ENCODE data around the gene KLHL33. TPM values are rescaled to one million over a fixed set of nuclear protein-coding genes. Genes with fewer than 3 reads are reported as not detected.
"Not testable (repeated sequence)": the region's sequence is repeated elsewhere in the genome, so short reads cannot be mapped to it uniquely, and the experiment has no call there.

The KLHL33 gene
- total and polyA plus RNA-seq, 12 donors, result 0.13 to 0.95 (median 0.33) TPM; not detected in 1

GRCh38 chr14:20446889-20447288 is 10.9 kb upstream of the KLHL33 start:
- no peaks in the 10 kb centered on the region for H3K27me3 ChIP-seq
- no peak overlapping the region for H3K27ac ChIP-seq
- H3K4me3 ChIP-seq, result no peak overlapping the region
- no peaks in the 10 kb centered on the region for H3K4me1 ChIP-seq (replicated peaks in 1 of 2)
- WGBS, 4 donors, result 95 to 96% (median 95%) methylated on average over 5 of the region's 5 CpGs
- no peaks in the 10 kb centered on the region for H3K9me3 ChIP-seq (replicated peaks in 1 of 3)
- intact Hi-C loops (cut with DNase I), result no loop called here
- TF ChIP-seq POLR2A (IDR thresholded peaks at IDR 0.05), result no peak
- DNase-seq, result no peak
- H3K36me3 ChIP-seq (replicated peaks in 1 of 2), result peaks cover 0 to 68% of the 10 kb centered on the region in 2 donors

GRCh38 chr14:20443650-20444049 is 7.7 kb upstream of the KLHL33 start:
- H3K9me3 ChIP-seq (replicated peaks in 1 of 3); DNase-seq; H3K27me3 ChIP-seq; H3K27ac ChIP-seq; intact Hi-C loops (cut with DNase I); H3K4me3 ChIP-seq; H3K4me1 ChIP-seq (replicated peaks in 1 of 2): not testable (repeated sequence)
- WGBS, 4 donors, result 91 to 100% (median 93%) methylated on average over 2 of the region's 4 CpGs
- H3K36me3 ChIP-seq (replicated peaks in 1 of 2), result peaks cover 0 to 36% of the 10 kb centered on the region in 2 donors

GRCh38 chr14:20441461-20441860 is 5.5 kb upstream of the KLHL33 start:
- intact Hi-C loops (cut with DNase I), result no loop called here
- TF ChIP-seq CTCF (IDR thresholded peaks at IDR 0.05), result no peak
- TF ChIP-seq POLR2A (IDR thresholded peaks at IDR 0.05), result no peak
- 76 to 85% (median 81%) methylated on average over 2 of the region's 2 CpGs for WGBS, 4 donors
- DNase-seq, result no peak
- no peaks in the 10 kb centered on the region for H3K9me3 ChIP-seq (replicated peaks in 1 of 3)
- no peak overlapping the region for H3K27ac ChIP-seq
- H3K4me1 ChIP-seq (replicated peaks in 1 of 2), result no peaks in the 10 kb centered on the region
- H3K36me3 ChIP-seq (replicated peaks in 1 of 2), result peaks cover 0 to 14% of the 10 kb centered on the region in 2 donors
- no peak overlapping the region for H3K4me3 ChIP-seq
- no peaks in the 10 kb centered on the region for H3K27me3 ChIP-seq

- no peaks in the 10 kb centered on the region for H3K4me1 ChIP-seq (replicated peaks in 1 of 2)
- TF ChIP-seq CTCF (IDR thresholded peaks at IDR 0.05) (no peak), POLR2A (IDR thresholded peaks at IDR 0.05) (no peak)
Measured at GRCh38 chr14:20440882-20441281, 4.9 kb upstream of the KLHL33 start.

GRCh38 chr14:20440465-20440864 is 4.5 kb upstream of the KLHL33 start:
- Histone ChIP-seq H3K9me3 (replicated peaks in 1 of 3) (no peaks in the 10 kb centered on the region), H3K4me3 (no peak overlapping the region), H3K27ac (no peak overlapping the region), H3K27me3 (no peaks in the 10 kb centered on the region), H3K4me1 (replicated peaks in 1 of 2) (no peaks in the 10 kb centered on the region), H3K36me3 (replicated peaks in 1 of 2) (peaks cover 0 to 4% of the 10 kb centered on the region in 2 donors)
- intact Hi-C loops (cut with DNase I), result no loop called here
- WGBS, 4 donors, result 74 to 87% (median 83%) methylated on average over 5 of the region's 5 CpGs
- DNase-seq, result no peak
- TF ChIP-seq CTCF (IDR thresholded peaks at IDR 0.05), result no peak
- TF ChIP-seq POLR2A (IDR thresholded peaks at IDR 0.05), result no peak

More at GRCh38 chr14:20440882-20441281, 4.9 kb upstream of the KLHL33 start:
- Histone ChIP-seq H3K9me3 (replicated peaks in 1 of 3) (no peaks in the 10 kb centered on the region), H3K4me3 (no peak overlapping the region), H3K27me3 (no peaks in the 10 kb centered on the region), H3K36me3 (replicated peaks in 1 of 2) (peaks cover 0 to 9% of the 10 kb centered on the region in 2 donors), H3K27ac (no peak overlapping the region)
- 66 to 78% (median 72%) methylated on average over 4 to 5 of the region's 5 CpGs for WGBS, 4 donors
- no peak for DNase-seq
- intact Hi-C loops (cut with DNase I), result no loop called here
